GM19025 (cell line): ENCODE data around the gene SMKR1.
"Not testable (repeated sequence)": the region's sequence is repeated elsewhere in the genome, so short reads cannot be mapped to it uniquely, and the experiment has no call there.

Source experiments
- ATAC-seq: cut with Tn5 transposase; IDR thresholded peaks from one replicate; pipeline ENCODE4 v1.9.1; 2021; ENCODE audit warnings: mild to moderate bottlenecking, low read depth, moderate library complexity; ENCODE audit not compliant: unreplicated experiment

SMKR1 gene

DNA sequence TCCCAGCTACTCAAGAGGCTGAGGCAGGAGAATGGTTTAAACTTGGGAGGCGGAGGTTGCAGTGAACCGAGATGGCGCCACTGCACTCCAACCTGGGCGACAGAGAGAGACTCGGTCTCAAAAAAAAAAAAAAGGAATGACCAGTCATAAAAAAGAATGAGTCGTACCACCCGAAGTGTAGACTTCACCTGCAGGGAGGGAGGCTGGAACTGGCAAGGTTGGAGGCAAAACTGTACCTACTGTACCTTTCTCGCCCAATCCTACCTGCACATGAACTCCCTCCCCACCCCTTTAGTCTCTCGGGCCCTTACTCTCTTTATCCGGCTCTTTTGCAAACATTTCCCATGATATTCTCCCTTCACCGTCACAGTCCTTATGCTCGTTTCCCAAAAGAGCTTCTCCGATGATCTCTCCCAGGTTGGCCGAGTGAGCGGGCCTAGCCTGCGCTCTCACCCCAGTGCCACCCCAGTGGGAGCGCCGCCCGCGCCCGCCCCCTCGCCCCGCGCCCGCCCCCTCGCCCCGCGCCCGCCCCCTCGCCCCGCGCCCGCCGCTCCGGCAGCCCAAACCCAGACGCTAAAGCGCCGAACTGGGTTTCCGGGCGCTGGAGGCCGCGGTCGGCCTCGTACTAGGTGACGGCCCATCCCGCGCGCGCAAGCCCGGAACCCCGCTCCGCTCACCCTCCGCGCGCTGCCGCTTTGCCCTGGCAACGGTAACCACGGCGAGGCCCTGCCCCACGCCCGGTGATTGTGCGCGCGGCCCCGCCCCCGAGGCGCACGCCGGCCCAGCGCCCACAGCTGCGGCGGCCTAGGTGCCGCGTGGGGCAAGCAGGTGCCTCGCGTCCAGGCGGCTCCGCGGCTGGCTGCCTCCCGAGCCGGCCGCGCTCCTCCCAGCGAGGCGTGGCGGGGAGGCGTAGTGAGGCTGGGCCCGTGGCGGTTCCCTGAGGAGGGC is at the start of gene SMKR1:
SMKR1 (plus strand) TSS at position 772 of the 948 bp plus-strand sequence. CDS start 294 bp downstream, outside the sequence.
- peak; percentile 84 for ATAC-seq

DNA sequence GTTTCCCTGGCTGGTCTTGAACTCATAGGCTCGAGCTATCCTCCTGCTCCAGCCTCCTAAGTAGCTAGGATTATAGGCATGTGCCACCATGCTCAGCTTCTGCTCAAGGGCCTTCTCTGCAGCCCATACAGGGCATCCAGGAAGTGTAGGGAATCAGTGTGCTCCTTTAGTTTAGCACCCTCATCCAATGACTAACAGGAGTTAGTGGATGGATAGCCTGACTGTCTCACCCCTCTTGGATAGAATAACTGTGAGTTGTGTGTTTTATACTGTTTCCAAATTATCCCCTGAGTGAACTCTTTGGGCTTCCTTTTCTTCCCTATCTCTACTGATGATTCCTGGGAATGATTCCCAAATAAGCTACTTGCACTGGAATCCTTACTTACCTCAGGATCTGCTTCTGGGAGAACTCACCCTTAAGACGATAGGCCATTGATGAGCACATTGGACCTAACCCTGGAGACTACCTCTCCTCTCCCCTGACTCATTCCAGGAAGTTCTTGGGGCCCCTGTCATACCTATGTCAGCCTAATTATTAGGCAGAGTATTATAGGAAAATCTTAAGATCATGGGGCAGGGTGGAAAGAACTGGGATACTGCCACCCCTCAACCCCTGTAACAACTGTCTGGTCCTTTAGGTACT is 49.6 kb upstream of the SMKR1 start:
- ATAC-seq = no peak

DNA sequence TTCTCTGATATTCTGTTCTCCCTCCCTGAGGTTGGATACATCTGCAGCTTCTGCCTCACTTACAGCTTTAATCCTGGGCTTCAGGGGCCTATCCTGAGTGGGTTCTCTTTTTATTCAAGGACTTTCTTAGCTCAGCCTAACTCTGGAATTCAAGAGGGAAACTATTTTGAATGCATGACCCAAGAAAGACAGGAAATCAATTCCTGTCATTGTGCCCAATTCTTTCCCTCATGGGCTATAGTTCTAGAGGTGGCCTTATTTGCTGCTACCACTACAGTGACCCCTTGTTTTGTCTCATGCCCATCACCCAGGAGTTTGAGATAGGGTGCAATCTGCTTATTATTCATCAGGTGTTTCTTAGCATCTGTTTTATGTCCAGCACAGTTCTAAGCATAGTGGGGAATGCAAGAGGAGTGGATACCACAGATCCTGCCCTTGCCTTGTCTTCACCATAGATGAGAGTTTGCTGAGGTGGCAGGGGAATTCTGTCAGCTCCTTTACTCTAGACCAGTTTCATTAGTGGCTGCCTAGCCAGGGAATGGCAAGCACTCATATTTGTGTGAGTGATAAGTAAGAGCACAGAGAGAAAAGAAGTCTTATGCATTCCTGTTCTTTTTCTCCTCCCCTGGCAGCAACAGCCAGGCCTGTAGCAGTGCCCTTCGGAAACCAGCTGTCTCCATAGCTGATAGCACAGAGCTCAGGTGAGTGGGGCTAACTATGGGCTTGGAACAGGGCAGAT is 48.7 kb upstream of the SMKR1 start:
- ATAC-seq = no peak

DNA sequence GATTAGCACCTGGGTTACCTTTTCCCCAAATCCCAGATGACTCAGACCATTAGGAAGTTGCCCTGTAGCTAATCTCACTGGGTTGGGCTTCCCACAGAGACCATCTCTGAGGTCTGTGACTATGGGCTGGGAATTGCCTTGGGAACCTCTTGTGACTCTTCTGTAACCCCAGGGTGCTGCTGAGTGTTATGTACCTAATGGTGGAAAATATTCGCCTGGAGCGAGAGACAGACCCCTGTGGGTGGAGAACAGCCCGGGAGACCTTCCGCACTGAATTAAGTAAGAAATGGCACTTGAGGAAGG is 48.1 kb upstream of the SMKR1 start:
- ATAC-seq = no peak

DNA sequence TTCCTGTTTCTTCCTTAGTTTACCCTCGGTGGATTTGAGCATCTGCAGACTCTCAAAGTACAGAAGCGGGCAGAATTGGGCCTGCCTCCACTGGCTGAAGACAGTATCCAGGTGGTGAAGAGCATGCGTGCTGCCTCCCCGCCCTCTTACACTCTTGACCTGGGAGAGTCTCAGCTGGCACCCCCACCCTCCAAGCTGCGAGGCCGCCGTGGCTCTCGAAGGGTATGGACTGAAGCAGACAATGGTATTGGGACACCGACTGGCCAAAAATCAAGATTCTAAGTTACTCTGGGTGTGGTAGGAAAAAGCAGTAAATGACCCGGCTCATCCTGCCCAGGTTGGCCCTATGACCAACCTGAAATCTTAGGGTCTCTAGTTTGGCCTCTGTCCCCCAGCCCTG is 45.9 kb upstream of the SMKR1 start:
- no peak for ATAC-seq

DNA sequence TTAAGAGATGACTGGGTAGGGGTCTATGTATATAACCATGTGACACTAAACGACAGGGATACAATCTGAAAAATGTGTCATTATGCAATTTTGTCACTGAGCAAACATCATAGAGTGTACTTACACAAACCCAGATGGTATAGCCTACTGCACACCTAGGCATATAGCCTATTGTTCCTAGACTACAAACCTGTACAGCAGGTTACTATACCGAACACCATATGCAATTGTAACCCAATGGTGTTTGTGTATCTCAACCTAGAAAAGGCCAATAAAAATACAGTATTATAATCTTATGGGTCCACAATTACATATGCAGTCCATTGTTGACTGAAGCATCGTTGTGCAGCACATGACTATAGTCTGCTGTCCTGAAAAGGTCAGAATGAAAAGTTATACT is 45.2 kb upstream of the SMKR1 start:
- ATAC-seq = no peak

DNA sequence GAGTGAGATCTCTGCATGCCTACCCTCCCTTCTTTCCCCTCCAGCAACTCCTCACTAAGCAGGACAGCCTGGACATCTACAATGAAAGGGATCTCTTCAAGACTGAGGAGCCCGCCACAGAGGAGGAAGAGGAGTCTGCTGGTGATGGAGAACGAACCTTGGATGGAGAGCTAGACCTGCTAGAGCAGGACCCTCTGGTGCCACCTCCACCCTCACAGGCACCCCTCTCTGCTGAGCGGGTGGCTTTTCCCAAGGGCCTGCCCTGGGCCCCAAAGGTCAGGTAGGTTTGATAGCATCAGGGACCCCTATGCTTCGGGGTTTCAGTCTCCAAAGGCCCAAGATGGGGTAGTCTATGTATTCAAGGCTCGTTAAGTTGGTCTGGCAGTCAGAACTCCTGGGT is 44.2 kb upstream of the SMKR1 start:
- no peak for ATAC-seq

DNA sequence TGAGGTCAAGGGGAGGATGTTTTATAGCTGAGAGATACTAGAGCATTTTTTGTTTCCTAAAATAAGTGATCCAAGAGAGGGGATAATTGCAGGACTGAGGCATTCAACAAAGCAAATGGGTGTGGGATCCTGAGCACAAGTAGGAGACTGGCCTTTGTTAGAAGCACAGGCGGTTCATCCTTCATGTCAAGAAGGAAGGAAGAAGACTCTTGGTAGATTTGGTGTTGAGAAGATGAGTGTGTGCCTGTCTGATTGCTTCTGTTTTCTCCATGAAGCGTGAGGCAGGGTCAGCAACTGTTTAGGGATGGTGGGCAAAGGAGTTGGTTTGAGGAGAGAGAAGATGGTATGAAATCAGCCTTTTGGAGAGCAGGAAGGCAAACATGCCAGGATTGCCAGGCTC is 40.5 kb upstream of the SMKR1 start:
- no peak for ATAC-seq

DNA sequence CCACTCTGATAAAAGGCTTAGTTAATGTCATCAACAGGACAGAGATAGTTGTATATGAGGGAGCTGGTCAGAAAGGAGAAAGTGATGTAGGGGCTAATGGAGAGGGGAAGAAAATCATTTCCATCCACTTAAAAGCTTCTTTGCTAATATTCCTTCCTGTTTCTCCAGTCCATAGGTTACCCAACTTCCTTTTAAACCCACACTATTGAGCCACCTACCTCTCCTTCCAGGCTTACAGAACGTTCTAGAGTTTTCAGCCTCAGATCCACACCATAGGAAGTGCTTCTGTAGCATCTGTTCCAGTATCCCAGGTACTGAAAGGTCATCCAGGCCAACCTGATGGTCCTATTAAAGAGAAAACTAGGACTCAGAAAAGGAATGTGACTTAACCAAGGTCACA is 39.9 kb upstream of the SMKR1 start:
- no peak for ATAC-seq

DNA sequence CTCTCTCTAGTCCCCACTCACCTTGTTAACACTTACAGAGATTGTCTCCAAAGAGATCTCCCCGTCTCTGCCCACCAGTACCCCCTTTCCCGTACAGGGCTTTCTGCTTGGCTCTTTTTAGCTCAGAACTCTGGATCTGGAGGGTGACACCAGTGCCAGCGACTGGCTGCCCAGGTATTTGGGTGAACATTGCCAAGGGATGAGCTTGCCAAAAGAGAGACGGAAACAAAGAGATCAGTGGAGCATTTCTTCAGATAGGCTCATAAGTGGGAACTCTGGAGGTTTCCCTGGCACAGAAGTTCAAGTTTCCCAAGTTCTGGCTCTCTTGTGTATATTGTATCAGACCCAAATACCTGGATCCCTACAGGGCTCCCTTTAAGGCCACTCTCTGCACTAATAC is 38.1 kb upstream of the SMKR1 start:
- ATAC-seq = no peak

DNA sequence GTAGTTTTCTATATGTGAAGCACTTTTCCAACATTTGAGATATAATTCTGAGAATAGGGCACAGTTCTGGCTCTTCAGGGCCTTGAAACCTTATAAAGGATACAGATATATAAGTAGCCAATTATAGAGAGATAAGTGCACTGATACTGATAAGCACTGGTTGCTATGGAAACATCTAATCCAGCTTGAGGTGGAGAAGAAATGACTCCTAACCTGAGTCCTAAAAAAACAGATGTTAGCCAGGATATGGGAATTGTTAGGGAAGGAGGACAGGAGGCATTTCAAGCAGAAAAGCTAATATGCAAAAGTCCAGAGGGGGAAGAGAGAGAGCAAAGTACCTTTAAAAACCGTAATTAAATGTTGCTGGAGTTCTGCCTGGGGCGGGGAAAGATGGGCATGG is 37.3 kb upstream of the SMKR1 start:
- no peak for ATAC-seq

DNA sequence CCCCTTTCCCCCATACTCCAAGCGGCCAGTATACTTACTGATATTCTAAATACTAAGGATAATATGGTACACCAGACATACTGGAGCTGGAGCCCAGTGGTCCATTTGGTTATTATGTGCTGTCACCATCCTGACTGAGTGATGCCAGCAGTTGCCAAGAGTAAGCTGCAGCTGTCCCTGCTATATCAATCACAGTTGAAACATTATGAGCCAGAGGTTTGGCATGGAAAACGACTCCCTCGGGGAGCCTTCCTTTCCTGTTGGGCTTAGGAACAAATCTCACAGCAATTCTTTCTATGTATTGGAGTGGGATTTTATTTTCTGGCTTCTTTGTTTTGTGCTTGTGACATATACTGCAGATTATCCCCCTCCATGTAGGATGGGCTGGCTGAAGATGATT is 35.5 kb upstream of the SMKR1 start:
- no peak for ATAC-seq

DNA sequence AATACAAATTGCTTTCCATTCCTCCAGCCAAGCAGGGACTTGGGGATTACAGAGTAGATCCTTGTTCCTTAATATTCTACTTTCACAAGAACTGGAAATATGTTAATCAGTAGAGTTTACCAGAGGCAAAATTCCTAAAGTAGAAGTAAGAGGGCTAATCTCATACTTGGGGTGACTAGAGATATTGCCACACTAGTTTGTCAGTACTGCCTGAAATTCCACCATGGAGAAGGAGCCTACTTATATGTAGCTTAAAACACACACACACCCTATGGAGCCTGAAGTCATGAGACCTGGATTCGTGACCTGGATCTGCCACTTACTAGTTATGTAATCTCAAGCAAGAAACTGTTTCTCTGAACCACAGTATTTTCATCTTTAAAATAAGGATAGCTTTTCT is 34.2 kb upstream of the SMKR1 start:
- no peak for ATAC-seq

DNA sequence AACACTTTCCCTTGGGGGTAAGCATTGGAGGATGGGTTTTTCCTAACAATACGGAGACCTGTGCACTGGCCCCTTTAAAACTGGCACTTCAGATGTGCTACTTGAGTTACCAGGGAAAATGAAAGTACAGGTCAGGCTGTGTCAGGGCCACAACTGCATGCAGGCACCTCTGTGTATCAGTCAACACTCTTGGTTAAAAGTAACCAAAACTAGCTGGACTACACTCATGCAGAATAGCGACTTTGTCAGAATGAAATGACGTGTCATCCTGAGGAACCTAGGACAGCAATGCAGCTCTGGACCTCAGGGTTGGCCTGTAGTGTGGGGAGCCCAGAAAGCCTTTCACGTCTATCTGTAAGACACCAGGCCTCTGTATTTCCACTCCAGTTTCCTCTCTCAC is 33.8 kb upstream of the SMKR1 start:
- no peak for ATAC-seq

DNA sequence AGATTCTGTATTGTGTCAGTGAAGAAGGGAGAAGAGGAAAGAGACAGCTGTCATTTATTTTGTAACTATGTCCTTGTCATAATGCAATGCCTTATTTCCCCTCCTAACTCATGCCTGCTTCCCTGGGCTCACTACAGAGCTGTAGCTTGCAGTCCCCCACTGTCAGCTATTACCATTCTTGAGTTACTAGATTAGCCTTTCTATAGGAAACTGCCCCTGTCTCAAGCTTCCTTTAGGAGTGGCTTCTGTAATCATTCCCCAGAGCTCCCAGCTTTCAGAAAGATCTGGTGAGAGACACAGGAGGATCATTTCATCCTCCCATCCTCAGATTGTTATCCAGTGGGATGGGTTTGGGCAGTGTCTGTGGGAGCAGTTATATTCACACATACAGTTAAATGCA is 32.4 kb upstream of the SMKR1 start:
- no peak for ATAC-seq

DNA sequence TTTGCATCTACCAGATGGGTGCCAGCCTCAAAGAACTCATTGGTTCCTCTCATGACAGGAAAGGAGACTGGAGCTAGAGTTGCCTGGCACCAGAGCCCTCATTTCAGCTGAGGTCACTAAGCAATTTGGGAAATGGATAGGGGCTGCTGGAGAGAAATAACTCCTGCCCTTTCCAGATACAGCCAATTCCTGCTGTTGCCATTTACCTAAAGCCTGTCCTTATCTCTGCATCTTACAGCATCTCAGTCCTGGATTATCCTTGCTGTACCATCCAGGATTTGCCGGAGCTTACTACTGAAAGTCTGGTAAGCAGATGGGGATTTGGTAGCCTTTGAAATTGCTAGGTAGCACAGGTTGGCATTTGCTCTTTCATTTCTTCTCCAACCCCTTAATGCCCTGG is 31.9 kb upstream of the SMKR1 start:
- no peak for ATAC-seq

DNA sequence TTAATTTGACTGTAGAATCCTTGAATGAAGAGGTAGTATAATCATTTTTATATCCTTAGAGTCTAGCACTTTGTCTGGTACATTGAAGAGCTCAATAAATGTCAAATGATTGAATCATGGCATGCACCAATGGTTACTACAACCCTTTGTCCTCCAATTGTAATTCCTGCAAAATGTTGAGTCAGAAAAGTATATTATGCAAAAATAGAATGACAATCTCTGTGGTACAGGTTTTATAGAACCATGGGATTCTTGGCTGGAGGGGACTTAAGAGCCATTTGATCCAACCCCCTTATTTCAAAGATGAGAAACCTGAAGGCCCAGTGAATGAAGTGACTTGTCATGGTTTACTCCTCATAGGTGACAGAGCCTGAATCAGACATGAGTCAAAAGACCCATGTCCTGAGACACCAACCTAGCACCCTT is 30.9 kb upstream of the SMKR1 start:
- ATAC-seq = no peak

DNA sequence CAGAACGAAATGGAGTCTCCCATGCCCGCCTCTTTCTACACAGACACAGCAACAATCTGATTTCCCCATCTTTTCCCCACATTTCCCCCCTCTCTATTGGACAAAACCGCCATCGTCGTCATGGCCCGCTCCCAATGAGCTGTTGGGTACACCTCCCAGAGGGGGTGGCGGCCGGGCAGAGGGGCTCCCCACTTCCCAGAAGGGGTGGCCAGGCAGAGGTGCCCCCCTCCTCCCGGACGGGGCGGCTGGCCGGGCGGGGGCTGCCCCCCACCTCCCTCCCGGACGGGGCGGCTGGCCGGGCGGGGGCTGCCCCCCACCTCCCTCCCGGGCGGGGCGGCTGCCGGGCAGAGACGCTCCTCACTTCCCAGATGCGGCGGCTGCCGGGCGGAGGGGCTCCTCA is 26.4 kb upstream of the SMKR1 start:
- ATAC-seq = not testable (repeated sequence)

DNA sequence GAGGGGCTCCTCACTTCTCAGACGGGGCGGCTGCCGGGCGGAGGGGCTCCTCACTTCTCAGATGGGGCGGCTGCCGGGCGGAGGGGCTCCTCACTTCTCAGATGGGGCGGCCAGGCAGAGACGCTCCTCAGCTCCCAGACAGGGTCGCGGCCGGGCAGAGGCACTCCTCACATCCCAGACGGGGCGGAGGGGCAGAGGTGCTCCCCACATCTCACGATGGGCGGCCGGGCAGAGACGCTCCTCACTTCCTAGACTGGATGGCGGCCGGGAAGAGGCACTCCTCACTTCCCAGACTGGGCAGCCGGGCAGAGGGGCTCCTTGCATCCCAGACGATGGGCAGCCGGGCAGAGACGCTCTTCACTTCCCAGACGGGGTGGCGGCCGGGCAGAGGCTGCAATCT is 25.9 kb upstream of the SMKR1 start:
- not testable (repeated sequence) for ATAC-seq

DNA sequence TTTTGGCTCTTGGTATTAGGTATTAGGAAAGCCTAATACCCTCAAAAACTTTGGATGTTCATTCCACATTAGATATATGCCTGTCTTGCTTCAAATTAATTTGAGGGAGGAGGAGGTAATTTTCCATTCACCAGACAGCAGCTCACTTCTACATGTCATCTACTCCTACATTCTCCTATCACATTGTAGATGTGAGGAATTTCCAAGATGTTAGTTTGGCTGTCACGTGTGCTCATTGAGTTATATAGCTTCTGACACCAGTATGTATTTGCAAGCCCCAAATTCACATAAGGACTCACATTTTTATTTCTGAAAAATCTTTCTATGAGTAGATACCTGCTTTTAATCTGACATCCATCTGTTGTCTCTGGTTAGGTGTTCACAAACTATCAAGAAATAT is 22.5 kb upstream of the SMKR1 start:
- no peak for ATAC-seq

DNA sequence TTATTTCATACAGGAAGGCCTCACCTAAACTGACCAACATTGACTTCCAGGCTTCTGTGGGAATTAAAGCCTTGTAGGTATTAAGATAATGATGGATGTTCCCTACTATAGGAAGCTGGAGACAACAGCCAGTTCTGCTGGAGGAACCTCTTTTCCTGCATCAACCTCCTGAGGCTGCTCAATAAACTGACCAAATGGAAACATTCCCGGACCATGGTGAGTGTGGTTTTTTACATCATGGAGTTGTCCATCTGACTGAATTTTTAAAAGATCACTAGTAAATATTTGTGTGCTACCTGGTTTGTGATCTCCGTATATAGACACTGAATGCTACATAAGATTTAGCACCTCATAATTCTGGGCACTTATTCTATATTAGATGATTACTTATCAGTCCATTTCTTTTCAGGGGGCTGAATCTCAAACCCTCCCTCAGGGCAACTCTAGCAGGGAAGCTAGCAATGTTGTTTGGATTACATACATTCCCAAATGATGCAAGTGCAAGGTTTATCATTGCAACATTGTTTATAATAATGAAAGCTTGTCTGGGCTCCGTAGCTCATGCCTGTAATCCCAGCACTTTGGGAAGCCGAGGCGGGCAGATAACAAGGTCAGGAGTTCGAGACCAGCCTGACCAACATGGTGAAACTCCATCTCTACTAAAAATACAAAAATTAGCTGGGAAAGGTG is 21.5 kb upstream of the SMKR1 start:
- ATAC-seq = no peak
